HepG2 (cell line): ENCODE results near the gene PLSCR1.

ENCODE experiments used
- CREB3 ChIP-seq: sonication (generic); formaldehyde crosslinking; IDR thresholded peaks from 2 replicates; pipeline ENCODE4 v1.5.0; 2020; ENCODE audit warnings: missing genetic modification reagents
- CTCF ChIP-seq: sonication (generic); formaldehyde crosslinking; IDR thresholded peaks from 2 replicates; pipeline ENCODE4 v1.5.0; 2020; ENCODE audit warnings: mild to moderate bottlenecking, missing genetic modification reagents, moderate library complexity
- HNF4A ChIP-seq: sonication (generic); formaldehyde crosslinking; IDR thresholded peaks from 2 replicates; pipeline ENCODE4 v1.4.0; 2020; ENCODE audit warnings: missing genetic modification reagents
- SP5 ChIP-seq: IDR thresholded peaks from 2 replicates; pipeline ENCODE4 v1.6.1; 2016; ENCODE audit warnings: low read depth, borderline replicate concordance
- ZNF207 ChIP-seq: fragments of 450-650 bp; IDR thresholded peaks from 2 replicates; pipeline ENCODE4 v1.6.1; 2016; ENCODE audit warnings: antibody characterized with exemption, borderline replicate concordance
- ZNF878 ChIP-seq: sonication (generic); formaldehyde crosslinking; IDR thresholded peaks from 2 replicates; pipeline ENCODE4 v1.8.1; 2023; ENCODE audit warnings: mild to moderate bottlenecking, missing genetic modification reagents, moderate library complexity

GRCh38 chr3:146517684-146518435 is 26.5 kb downstream of the PLSCR1 start:
- TF ChIP-seq ZNF207 (no peak), SP5 (CRISPR knock-in tag) (no peak), CREB3 (CRISPR knock-in tag) (no peak), CTCF (CRISPR knock-in tag) (no peak), ZNF878 (no peak), HNF4A (CRISPR knock-in tag) (0 out of 2 replicates have a peak, but pooled peaks have one; percentile 26)
